ENCODE results near the gene TRIM2.

GRCh38 chr4:153292897-153293741 is 88.9 kb downstream of the TRIM2 start:
- TF ChIP-seq CTCF (IDR thresholded peaks at IDR 0.05) (no peak), POLR2A (IDR thresholded peaks at IDR 0.05) (no peak), POLR2AphosphoS5 (IDR thresholded peaks at IDR 0.05) (no peak)

Measured in prostate gland (tissue), 2 donors.